Esophagus (tissue), 2 donors: ENCODE results near the gene WNK2. TPM values are rescaled to one million over a fixed set of nuclear protein-coding genes. Genes with fewer than 3 reads are reported as not detected.

Source experiments
- H3K27ac ChIP-seq, 2 donors: one replicate each; pipeline ENCODE4 v1.5.1; 2013; ENCODE audit warnings: low read depth in 2 of 2, mild to moderate bottlenecking in 2 of 2, inconsistent platforms in 1 of 2, low read length in 1 of 2, moderate library complexity in 1 of 2
- H3K27me3 ChIP-seq, 2 donors: one replicate each; pipeline ENCODE4 v1.6.1; 2013; ENCODE audit warnings: low read length in 2 of 2, control low read depth in 1 of 2, mild to moderate bottlenecking in 1 of 2; ENCODE audit not compliant: insufficient read depth in 2 of 2, control insufficient read depth in 1 of 2
- H3K36me3 ChIP-seq, 2 donors: one replicate each; pipeline ENCODE4 v1.6.1; 2013; ENCODE audit warnings: low read length in 1 of 2; ENCODE audit not compliant: control insufficient read depth in 2 of 2, insufficient read depth in 2 of 2
- H3K4me1 ChIP-seq, 2 donors: one replicate each; pipeline ENCODE4 v1.6.1; 2013; ENCODE audit warnings: low read length in 1 of 2; ENCODE audit not compliant: control insufficient read depth in 2 of 2, insufficient read depth in 2 of 2
- H3K4me3 ChIP-seq, 2 donors: one replicate each; pipeline ENCODE4 v1.5.1; 2013; ENCODE audit warnings: low read length in 2 of 2, mild to moderate bottlenecking in 2 of 2, low read depth in 1 of 2, moderate library complexity in 1 of 2
- H3K9me3 ChIP-seq, 2 donors: one replicate each; pipeline ENCODE4 v1.6.1; 2013; ENCODE audit warnings: mild to moderate bottlenecking in 2 of 2, low read depth in 1 of 2, low read length in 1 of 2, moderate library complexity in 1 of 2; ENCODE audit not compliant: control insufficient read depth in 2 of 2, insufficient read depth in 1 of 2
- WGBS, 2 donors: extraction: QIAGEN DNeasy Blood & Tissue Kit; methylation state at CpG; one replicate each; pipeline ENCODE4 v1.1.7; 2013; 5-methylcytosine and 5-hydroxymethylcytosine counted together
- polyA plus RNA-seq, 2 donors: library from polyadenylated mRNA; stranded (reverse); fragments of 200-250 nt; gene quantifications; one replicate each; pipeline ENCODE4 v1.2.3, GENCODE V29; 2013
- donor health status: healthy with polysubstance abuse.
- donor health status: Bipolar disorder and iron deficiency.

The WNK2 gene
- polyA plus RNA-seq, 2 donors: 2.1 to 3.4 TPM

- Histone ChIP-seq H3K27ac (peak overlapping the region in 1 of 2 donors; percentile 27), H3K36me3 (no peaks in the 10 kb centered on the region), H3K9me3 (no peaks in the 10 kb centered on the region), H3K4me3 (no peak overlapping the region), H3K27me3 (no peaks in the 10 kb centered on the region), H3K4me1 (peaks cover 4 to 15% of the 10 kb centered on the region in 2 donors)
- WGBS, 2 donors: 68 to 71% methylated on average over 10 of the region's 10 CpGs
Observed at GRCh38 chr9:93198117-93198837, 14.3 kb downstream of the WNK2 start.

- Histone ChIP-seq H3K9me3 (no peaks in the 10 kb centered on the region), H3K36me3 (no peaks in the 10 kb centered on the region), H3K4me1 (peaks cover 2 to 15% of the 10 kb centered on the region in 2 donors), H3K27ac (peak overlapping the region in 1 of 2 donors; percentile 34), H3K27me3 (no peaks in the 10 kb centered on the region), H3K4me3 (no peak overlapping the region)
- 84 to 86% methylated on average over 16 of the region's 16 CpGs for WGBS, 2 donors
Observed at GRCh38 chr9:93198838-93199625, 15.1 kb downstream of the WNK2 start.

- H3K36me3 ChIP-seq: no peaks in the 10 kb centered on the region
- peak overlapping the region in 1 of 2 donors; percentile 23 for H3K27ac ChIP-seq
- H3K9me3 ChIP-seq: no peaks in the 10 kb centered on the region
- H3K27me3 ChIP-seq: no peaks in the 10 kb centered on the region
- peaks cover 2 to 15% of the 10 kb centered on the region in 2 donors for H3K4me1 ChIP-seq
- 84 to 90% methylated on average over 9 of the region's 9 CpGs for WGBS, 2 donors
- no peak overlapping the region for H3K4me3 ChIP-seq
Observed at GRCh38 chr9:93200449-93200742, 16.5 kb downstream of the WNK2 start.

- no peaks in the 10 kb centered on the region for H3K9me3 ChIP-seq
- peaks cover 2 to 15% of the 10 kb centered on the region in 2 donors for H3K4me1 ChIP-seq
- H3K36me3 ChIP-seq: no peaks in the 10 kb centered on the region
- no peak overlapping the region for H3K4me3 ChIP-seq
- peak overlapping the region in 1 of 2 donors; percentile 69 for H3K27ac ChIP-seq
- WGBS, 2 donors: 74 to 81% methylated on average over 5 of the region's 5 CpGs
- no peaks in the 10 kb centered on the region for H3K27me3 ChIP-seq
Observed at GRCh38 chr9:93200989-93201334, 17.0 kb downstream of the WNK2 start.

- 68 to 83% methylated on average over 11 of the region's 11 CpGs for WGBS, 2 donors
- Histone ChIP-seq H3K4me3 (no peak overlapping the region), H3K9me3 (no peaks in the 10 kb centered on the region), H3K27me3 (no peaks in the 10 kb centered on the region), H3K4me1 (peaks cover under 1 to 15% of the 10 kb centered on the region in 2 donors), H3K27ac (peak overlapping the region in 1 of 2 donors; percentile 24), H3K36me3 (no peaks in the 10 kb centered on the region)
Observed at GRCh38 chr9:93203026-93203717, 19.2 kb downstream of the WNK2 start.

GRCh38 chr9:93203718-93204469, 20.0 kb downstream of the WNK2 start:
- H3K4me3 ChIP-seq: no peak overlapping the region
- H3K27me3 ChIP-seq: no peaks in the 10 kb centered on the region
- no peaks in the 10 kb centered on the region for H3K36me3 ChIP-seq
- no peaks in the 10 kb centered on the region for H3K9me3 ChIP-seq
- peaks cover 0 to 17% of the 10 kb centered on the region in 2 donors for H3K4me1 ChIP-seq
- 76 to 81% methylated on average over 15 of the region's 15 CpGs for WGBS, 2 donors
- no peak overlapping the region for H3K27ac ChIP-seq

GRCh38 chr9:93204470-93205043, 20.6 kb downstream of the WNK2 start:
- 65 to 67% methylated on average over 4 of the region's 4 CpGs for WGBS, 2 donors
- peak overlapping the region in 1 of 2 donors; percentile 6 for H3K27ac ChIP-seq
- H3K36me3 ChIP-seq: no peaks in the 10 kb centered on the region
- no peaks in the 10 kb centered on the region for H3K27me3 ChIP-seq
- no peak overlapping the region for H3K4me3 ChIP-seq
- no peaks in the 10 kb centered on the region for H3K9me3 ChIP-seq
- H3K4me1 ChIP-seq: peaks cover 0 to 18% of the 10 kb centered on the region in 2 donors

- no peaks in the 10 kb centered on the region for H3K9me3 ChIP-seq
- WGBS, 2 donors: 26 to 32% methylated on average over 14 of the region's 14 CpGs
- no peak overlapping the region for H3K4me3 ChIP-seq
- peaks cover 0 to 19% of the 10 kb centered on the region in 2 donors for H3K4me1 ChIP-seq
- no peaks in the 10 kb centered on the region for H3K36me3 ChIP-seq
- H3K27me3 ChIP-seq: no peaks in the 10 kb centered on the region
- H3K27ac ChIP-seq: peak overlapping the region in 1 of 2 donors; percentile 6
Observed at GRCh38 chr9:93205045-93205768, 21.3 kb downstream of the WNK2 start.
